Pons (tissue), 1 donor: Measurements from ENCODE around the gene FXYD5.

Experiments
- DNase-seq: peaks from one replicate; pipeline ENCODE4 v3.0.0-alpha.2; 2016; ENCODE audit warnings: low spot score

Gene FXYD5, protein sequence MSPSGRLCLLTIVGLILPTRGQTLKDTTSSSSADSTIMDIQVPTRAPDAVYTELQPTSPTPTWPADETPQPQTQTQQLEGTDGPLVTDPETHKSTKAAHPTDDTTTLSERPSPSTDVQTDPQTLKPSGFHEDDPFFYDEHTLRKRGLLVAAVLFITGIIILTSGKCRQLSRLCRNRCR

DNA sequence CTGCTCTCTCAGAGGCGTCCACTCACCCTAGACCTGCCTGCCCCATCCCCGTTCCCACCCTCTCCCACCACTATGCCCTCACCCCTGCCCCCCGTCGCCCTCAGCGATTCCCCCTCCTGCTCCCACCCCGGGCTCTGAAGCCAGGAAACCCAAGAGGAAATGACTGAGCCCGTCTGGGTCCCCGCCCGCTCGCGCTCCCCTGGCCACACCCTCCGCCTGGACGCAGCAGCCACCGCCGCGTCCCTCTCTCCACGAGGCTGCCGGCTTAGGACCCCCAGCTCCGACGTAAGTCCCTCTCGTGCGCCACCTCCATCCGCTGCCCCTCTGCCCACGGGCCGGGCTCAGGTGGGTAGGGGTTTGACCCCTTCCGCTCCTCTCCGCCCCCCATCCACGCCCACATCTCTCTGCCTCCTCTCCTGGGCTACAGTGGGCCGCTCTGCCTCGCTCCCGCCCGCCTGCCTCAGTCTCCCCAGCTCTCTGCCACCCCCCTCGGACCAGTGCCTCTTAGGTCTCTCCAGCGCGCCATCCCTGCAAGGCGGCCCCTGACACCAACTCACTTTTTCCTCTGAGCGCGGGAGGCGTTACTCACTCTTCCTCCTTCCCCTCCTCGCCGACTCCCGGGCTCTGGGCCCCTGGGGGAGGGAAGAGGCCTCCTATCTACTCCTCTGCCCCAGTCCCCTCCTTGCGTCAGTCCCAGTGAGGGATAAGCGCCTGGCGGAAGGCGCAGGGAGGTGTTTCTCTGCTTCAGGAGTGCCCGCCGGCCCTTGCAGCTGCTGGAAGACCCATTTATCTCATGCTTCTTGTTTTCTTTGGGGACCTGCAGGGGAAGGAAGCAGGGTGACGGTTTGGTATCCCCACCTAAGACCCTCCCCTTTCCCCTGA, at the start of gene FXYD5:
Gene FXYD5, plus strand, starts transcription at position 211 of the 882 bp plus-strand sequence. CDS start 816 bp downstream, outside the sequence.
- no peak for DNase-seq

DNA sequence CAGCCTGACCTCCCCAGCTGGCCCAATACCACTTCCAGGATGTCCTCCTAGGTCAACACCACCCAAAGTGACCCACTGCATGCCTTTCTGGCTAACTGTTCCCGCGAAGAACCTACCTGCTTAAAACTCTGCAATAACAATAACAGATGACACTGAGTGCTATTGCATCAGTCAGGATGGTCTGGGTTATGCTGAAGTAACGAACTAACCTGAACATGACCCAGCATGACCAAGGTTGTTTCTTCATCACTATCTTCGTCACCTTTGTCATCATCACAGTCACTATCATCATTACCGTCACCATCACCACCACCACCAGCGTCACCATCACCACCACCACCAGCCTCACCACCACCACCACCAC, 49.5 kb upstream of the FXYD5 start:
- no peak for DNase-seq

DNA sequence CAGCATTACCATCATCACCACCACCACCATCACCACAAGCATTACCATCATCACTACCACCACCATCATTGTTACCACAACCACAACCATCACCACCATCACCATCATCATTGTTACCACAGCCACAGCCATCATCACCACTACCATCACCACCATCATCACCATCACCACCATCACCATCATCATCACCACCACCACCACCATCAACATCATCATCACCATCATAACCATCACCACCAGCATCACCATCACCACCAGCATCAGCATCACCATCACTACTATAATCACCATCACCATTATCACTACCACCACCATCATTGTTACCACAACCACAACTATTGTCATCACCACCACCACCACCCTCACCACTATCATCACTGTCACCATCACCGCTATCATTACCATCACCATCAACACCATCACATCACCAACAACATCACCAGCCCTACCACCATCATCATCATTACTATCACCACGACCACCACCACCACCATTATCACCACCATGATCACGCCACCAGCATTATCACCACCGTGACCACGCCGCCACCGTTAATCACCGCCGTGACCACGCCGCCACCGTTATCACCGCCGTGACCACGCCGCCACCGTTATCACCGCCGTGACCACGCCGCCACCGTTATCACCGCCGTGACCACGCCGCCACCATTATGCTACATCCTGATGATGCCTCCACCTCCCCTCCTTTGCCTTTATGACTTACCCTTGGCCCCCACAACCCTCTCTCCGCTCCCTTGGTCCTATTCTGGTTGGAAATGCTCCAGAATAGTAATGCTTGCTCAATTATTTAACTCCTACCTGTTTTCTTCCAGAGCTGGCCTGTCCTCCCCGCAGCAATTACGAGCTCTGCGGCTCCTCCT, 48.9 kb upstream of the FXYD5 start:
- DNase-seq: no peak

DNA sequence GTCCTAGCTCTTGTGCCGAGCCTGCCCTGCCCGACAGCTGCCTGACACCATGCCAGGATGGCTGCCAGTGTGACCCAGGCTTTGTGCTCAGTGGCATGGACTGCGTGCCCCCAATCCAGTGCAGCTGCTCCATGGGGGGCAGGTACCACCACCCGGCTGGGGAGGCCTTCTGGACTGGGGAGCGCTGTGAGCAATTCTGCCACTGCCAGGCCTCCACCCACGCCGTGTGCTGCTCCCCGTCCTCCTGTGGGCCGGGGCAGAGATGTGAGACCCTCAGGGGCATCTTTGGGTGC, 48.3 kb upstream of the FXYD5 start:
- DNase-seq: peak; percentile 79

DNA sequence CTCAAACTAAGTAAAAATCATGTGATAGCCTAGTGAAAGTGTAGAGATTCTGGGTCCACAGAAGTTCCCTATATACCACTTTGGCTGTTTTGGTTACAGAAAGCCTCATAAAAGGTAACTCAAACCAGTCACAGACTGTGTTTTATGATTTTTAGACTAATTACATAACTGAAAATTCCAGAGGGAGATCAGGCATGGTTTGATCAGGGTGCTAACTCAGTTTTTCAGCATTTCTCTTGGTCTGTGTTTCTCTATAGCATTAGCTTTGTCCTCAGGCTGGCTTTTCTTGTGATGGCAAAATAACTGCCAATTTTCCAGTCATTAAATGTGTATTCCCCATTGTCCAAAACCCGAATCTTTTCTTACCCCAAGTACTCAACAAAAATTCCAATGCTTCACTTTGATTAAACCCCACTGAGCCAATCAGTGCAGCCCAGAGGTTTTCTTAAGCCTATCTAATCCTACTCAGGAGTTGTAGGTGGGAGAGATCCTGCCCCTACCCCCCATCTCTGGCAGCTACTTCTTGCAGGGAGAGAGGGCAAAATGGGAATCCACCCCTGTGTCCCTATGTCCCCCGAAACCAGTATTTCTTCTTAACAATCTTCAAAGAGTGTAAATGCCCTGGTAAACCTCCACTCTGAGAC, 47.5 kb upstream of the FXYD5 start:
- peak; percentile 68 for DNase-seq

DNA sequence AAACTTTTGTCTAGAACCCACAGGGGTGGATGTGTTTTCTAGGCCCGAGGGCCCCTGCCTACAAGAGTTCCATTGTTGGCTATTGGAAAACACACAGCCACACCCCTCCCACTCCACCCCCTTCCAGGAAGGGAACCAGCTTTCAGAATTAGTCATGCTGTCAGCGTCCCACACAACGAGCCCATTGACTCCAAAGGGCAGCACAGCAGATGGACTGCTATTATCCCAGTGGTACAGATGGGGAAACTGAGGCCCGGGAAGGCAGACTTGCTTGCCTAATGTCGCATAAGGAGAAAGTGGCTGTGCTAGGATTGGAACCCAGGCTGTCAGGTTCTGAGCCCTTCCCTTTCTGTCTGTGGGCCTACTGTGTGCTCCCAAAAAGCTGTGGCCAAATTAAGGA, 47.0 kb upstream of the FXYD5 start:
- DNase-seq: peak; percentile 98

DNA sequence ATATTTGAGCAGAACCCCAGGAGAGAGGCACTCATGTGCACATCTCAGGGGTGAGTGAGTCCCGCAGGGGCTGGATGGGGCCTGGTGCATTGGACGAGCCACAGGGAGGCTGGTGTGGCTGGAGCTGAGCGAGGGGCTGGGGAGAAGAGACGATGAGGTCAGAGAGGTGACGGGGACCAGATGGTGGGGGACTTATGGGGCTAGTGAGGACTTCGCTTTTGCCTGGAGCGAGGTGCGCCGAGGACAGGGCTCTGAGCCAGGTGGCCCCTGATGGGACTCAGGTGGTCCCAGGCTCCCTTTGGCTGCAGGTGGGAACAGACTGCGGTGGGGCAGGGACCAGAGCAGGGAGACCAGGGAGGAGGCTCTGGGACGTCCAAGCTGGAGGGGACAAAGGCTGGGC, 45.8 kb upstream of the FXYD5 start:
- DNase-seq: no peak

DNA sequence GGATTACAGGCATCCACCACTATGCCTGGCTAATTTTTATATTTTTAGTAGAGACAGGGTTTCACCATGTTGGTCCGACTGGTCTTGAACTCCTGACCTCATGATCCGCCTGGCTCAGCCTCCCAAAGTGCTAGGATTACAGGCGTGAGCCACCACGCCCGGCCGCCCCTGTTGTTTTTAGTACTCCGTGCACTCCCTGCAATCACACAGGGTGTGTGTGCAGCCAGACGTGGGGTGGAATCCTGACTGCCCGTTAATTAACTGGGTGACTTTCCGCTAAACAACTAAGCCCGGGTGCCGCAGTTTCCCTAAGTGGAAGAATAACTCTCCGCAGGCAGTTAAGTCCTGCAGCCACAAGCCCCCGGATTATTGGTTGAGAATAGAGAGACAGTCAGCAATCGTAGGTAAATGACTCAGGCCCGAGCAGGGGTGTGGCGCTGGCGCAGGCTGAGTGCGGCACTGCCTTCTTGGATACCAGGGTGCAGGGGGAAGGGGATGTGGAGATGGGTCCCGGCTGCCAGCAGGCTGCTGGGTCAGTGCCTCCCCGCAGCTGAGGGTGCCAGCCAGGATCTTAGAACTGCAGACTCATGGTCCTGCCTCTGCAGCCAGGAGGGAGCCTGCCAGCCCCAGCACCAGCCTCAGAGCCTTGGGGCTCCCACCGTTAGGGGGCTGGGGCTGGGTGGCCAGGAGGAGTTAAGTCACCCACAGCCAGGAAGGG, 45.0 kb upstream of the FXYD5 start:
- DNase-seq: no peak

DNA sequence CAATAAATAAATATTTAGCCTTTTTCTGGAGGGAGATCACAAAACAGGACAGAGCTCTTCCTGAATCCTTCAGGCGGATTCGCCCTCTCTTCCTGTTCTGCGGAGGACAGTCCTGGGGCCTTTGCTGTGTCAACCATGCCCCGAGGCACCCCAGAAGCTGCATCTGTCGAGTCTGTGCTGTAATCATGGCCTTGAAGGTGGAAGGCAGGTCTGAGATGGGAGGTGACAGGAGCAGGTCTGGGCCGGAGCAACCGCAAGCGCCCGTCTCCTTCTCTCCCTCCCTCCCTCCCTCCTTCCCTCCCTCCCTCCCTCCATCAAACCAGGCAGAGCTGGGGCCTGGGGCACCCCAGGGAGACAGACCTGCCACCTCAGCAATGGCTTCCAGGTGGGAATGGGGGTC, 43.6 kb upstream of the FXYD5 start:
- no peak for DNase-seq

DNA sequence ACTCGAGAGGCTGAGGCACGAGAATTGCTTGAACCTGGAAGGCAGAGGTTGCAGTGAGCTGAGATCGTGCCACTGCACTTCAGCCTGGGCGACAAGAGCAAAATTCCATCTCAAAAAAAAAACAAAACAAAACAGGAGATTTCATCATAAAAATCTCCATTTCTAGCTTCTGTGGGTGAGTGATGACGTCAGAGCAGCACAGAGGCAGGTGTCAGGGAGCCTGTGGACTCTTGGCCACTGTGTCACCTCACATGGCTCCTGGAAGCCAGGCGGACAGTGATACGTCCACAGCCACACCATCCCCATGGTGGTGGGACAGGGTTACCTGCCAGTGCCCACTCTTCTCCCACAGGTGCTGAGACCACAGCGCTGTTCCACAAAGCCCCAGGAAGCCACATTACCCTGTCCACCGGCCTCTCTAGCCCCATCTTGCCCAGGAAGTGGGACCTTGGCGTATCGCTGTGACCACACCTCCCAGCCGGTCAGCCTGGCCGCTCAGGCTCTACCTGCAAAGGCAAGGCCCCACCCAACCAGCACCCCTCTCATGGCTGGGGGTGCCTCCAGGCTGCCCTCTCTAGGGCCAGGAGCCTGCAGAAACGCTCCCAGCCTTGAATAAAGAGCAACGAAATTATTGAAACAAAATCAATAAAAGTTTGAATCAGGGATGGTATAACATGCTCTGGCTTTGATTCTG, 41.4 kb upstream of the FXYD5 start:
- DNase-seq: no peak

DNA sequence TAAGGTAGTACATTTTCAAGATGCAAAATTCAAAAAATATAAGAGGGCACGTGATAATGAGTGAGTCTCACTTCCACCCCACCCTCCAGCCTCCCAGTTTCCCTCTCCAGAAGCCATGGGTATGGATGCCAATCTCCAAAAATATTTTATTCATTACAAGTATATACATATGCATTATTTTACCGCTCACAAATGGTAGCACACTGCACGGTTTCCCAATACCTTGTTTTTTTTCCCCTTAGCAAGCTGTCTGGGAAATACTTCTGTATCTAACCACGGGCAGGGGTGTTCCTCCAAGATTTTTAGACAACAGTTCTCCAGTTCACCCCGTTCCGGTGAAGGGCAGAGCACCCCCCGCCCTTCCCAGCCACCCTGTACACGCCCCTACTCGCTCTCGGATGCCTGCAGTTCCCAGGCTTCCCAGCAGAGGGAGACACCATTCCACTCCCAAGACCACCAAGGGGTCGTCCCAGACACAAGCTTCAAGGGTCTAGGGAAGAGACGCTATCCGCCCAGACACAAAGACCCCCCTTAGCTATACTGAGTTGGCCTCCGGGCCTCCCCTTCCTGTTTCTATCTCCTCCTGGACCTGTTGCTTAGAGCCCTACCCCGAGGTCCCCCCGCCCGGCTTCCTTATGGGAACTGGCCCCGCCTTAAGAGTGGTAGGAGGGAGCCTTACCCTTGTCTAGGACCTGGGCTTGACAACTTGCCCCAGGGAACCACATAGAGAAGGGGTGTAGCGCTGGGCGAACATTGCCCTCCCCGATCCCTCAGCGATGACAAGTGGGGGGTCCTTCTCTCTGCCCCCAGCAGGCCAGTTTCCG, 40.0 kb upstream of the FXYD5 start:
- peak; percentile 89 for DNase-seq

DNA sequence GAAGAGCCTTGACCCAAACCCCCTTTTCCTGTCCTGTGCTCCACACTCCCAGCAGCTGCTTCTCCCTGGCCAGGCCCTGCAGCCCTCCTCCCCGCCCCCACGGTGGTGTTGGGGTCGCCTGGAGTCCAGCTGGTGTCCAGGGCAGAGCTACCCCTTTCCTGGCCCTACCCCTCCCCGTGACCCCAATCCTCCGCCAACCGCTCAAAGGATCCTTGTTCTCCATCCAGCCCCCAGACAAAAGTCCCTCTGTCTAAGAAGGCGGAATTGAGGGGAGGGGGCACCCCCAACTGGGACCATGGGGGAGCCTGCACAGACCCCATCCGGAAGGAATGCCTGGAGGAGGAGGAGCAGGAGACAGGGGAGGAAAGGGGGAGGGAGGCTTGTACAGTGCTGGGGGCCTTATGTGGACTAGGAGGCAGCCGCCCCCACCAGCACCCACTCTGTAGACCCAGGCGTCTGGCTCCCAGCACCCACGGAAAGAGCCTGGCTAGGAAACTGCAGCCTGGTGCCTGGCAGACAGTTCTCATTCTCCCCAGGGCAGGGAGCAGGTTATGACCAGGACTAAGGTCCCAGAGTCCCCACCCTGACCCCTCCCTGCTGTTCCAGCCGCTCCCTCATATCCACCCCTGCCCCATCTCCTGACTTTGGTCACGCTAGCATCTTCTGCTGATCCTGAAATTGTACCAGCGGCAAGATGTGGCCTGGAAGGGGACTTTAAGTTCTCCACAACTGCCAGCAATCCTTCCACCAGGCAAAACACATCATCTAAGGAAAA, 39.2 kb upstream of the FXYD5 start, which contains the start of gene FXYD3:
Gene FXYD3, plus strand, starts transcription at position 647 of the 775 bp plus-strand sequence. CDS start 3,554 bp downstream, outside the sequence.
- peak; percentile 95 for DNase-seq

DNA sequence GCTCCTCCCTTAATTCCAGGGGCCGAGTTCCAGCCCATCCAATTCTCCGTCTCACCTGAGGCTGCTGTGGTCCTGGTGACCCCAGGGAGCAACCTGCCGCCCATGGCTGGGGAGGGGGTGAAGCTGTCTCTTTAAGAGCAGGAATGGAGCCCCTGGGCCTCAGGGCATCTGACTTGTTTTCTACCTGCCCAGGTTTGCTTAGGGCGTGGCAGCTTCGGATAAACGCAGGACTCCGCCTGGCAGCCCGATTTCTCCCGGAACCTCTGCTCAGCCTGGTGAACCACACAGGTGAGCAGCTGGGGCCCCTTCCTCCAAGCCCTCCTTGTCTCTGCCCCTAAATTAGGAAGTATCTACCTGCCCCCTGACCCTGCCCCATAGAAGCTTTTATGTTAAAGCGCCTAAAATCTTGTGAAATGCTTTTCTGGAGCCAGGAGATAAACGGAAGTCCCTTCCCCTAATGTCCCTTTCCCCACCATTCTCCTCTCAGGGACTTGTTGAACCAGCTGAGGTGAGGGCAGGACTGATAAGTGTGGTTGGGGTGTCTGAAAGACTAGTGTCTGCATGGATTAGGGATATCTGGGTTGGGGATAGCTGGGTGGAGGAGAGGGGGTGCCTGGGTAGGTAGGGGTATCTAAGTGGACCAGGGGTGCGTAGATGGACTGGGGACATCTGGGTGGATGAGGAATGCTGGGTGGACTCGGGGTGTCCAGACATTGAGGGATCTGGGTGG, 38.3 kb upstream of the FXYD5 start:
- DNase-seq: no peak

DNA sequence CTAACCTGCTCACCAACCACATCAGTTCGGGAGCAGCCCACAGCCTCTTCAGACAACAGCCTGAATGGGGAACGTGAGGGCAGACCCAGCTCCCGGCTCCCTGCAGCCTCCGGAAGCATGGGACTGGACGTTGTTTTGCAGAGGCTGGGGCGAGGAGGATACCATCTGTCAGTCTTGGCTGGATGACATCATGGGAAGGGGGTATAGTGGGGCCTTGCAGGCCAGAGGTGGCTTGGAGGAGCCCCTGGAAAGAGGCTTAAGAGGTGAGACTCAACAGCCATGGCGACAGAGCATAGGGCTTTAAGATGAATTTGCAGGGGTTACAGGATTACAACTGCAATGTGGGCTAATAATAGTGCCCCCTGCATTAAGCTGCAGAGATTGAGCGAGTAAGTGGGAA, 37.4 kb upstream of the FXYD5 start:
- no peak for DNase-seq

DNA sequence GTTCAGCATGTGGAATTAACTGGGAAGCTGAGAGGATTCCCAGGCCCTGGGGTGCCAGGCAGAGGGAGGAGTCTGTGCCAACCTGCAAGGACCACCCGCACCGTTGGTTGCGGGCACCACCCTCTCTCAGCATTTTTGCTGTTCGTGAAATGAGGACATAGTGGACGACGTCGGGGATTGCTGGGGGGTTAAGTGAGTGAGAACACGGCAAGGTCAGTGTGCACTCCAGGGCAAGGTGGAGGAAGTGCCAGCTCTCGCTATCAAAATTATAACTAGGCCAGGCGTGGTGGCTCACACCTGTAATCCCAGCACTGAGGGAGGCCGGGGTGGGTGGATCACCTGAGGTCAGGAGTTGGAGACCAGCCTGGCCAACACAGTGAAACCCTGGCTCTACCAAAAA, 36.7 kb upstream of the FXYD5 start:
- DNase-seq: no peak

DNA sequence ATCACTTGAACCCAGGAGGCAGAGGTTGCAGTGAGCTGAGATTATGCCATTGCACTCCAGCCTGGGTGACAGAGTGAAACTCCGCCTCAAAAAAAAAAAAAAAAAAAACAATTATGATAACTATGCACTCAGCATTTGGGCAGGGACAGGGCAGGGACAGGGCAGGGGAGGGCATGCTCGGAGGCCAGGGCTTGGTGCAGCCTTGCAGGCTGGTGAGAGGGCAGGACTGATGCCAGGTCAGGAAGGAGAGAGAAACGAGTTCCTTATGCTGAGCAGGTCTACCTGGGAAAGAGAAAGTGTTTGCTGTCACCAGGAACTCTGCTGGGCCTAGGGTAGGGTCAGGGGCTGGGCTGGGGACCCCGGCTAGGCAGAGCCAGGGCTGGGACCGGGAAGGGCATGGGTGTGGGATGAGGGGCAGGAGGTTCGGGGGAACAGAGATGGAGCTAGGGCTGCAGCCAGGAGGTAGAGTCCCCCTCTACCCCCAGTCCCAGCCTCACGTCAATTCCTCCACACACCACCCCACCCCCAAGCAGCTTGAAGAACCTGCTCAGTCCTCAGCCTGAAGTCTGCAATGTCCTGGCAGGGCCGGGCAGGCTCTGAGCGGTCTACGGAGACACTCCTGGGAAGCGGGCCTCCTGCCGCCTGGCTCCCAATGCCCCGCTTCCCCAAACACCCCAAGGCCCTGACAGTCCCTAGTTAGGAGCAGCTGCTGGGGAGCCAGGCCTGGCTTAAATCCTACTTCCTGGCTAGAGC, 36.1 kb upstream of the FXYD5 start:
- DNase-seq: no peak

DNA sequence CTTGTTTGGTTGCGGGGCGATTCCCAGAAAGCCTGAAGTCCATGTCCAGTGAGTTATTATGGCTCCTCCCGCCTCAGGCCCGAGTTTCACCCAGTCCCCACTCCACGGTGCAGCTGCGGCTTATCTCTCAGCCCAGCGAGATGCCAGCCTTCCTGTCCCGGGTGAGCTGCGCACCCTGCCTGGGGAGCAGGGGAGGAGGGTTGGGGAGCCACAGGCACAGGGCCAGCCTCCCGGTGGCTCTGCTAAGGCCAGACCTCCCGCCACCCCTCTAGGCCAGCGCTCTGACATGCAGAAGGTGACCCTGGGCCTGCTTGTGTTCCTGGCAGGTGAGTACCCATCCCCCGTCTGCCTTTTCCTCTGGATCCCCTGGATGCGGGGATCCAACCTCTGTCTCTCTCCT, 35.4 kb upstream of the FXYD5 start:
- DNase-seq: no peak
